Measurements from ENCODE around the gene CHAT. TPM values are rescaled to one million over a fixed set of nuclear protein-coding genes. Genes with fewer than 3 reads are reported as not detected.

The CHAT gene
- total RNA-seq, 1 donor = not detected

GRCh38 chr10:49602380-49603023, 11.3 kb upstream of the CHAT start:
- TF ChIP-seq CTCF (IDR thresholded peaks at IDR 0.05; ENCODE audit: extremely low read depth, low read depth, low read length) = no peak
- H4K20me1 ChIP-seq (ENCODE audit: insufficient read depth, low read length) = no peaks in the 10 kb centered on the region
- peak; percentile 69 for DNase-seq (ENCODE audit: insufficient read length, low spot score, missing footprints)

GRCh38 chr10:49605216-49605938, 8.5 kb upstream of the CHAT start:
- Histone ChIP-seq H3K27ac (ENCODE audit: low read depth, low read length) (no peak overlapping the region), H4K20me1 (ENCODE audit: insufficient read depth, low read length) (no peaks in the 10 kb centered on the region), H3K4me1 (ENCODE audit: insufficient read depth, low read length) (peaks cover 8% of the 10 kb centered on the region), H2AFZ (ENCODE audit: low read length) (no peak overlapping the region), H3K27me3 (ENCODE audit: insufficient read depth, low read length) (peaks cover 45% of the 10 kb centered on the region), H3K9me3 (ENCODE audit: low read depth, low read length) (no peaks in the 10 kb centered on the region), H3K4me3 (ENCODE audit: insufficient read depth, low read length) (no peak overlapping the region), H3K36me3 (ENCODE audit: insufficient read depth, low read length) (no peaks in the 10 kb centered on the region), H3K4me2 (ENCODE audit: insufficient read depth, low read length) (no peak overlapping the region), H3K79me2 (ENCODE audit: insufficient read depth, low read length) (no peaks in the 10 kb centered on the region)
- peak; percentile 71 for DNase-seq (ENCODE audit: insufficient read length, low spot score, missing footprints)
- no peak for TF ChIP-seq CTCF (IDR thresholded peaks at IDR 0.05; ENCODE audit: extremely low read depth, low read depth, low read length)

More at GRCh38 chr10:49602380-49603023, 11.3 kb upstream of the CHAT start:
- Histone ChIP-seq H3K4me1 (ENCODE audit: insufficient read depth, low read length) (peaks cover 8% of the 10 kb centered on the region), H3K4me3 (ENCODE audit: insufficient read depth, low read length) (no peak overlapping the region), H3K36me3 (ENCODE audit: insufficient read depth, low read length) (no peaks in the 10 kb centered on the region), H3K4me2 (ENCODE audit: insufficient read depth, low read length) (no peak overlapping the region), H3K9me3 (ENCODE audit: low read depth, low read length) (no peaks in the 10 kb centered on the region), H3K27ac (ENCODE audit: low read depth, low read length) (no peak overlapping the region), H3K27me3 (ENCODE audit: insufficient read depth, low read length) (peaks cover 22% of the 10 kb centered on the region), H3K79me2 (ENCODE audit: insufficient read depth, low read length) (no peaks in the 10 kb centered on the region), H2AFZ (ENCODE audit: low read length) (no peak overlapping the region)

- Histone ChIP-seq H3K36me3 (ENCODE audit: insufficient read depth, low read length) (no peaks in the 10 kb centered on the region), H3K79me2 (ENCODE audit: insufficient read depth, low read length) (no peaks in the 10 kb centered on the region), H3K27me3 (ENCODE audit: insufficient read depth, low read length) (peaks cover 52% of the 10 kb centered on the region), H3K4me1 (ENCODE audit: insufficient read depth, low read length) (peaks cover 8% of the 10 kb centered on the region), H3K4me2 (ENCODE audit: insufficient read depth, low read length) (no peak overlapping the region), H3K9me3 (ENCODE audit: low read depth, low read length) (no peaks in the 10 kb centered on the region), H3K27ac (ENCODE audit: low read depth, low read length) (no peak overlapping the region), H4K20me1 (ENCODE audit: insufficient read depth, low read length) (no peaks in the 10 kb centered on the region), H3K4me3 (ENCODE audit: insufficient read depth, low read length) (no peak overlapping the region), H2AFZ (ENCODE audit: low read length) (no peak overlapping the region)
- TF ChIP-seq CTCF (IDR thresholded peaks at IDR 0.05; ENCODE audit: extremely low read depth, low read depth, low read length) = no peak
- peak; percentile 46 for DNase-seq (ENCODE audit: insufficient read length, low spot score, missing footprints)
These were observed 7.8 kb upstream of the CHAT start for GRCh38 chr10:49605939-49606509.

- peaks cover 61% of the 10 kb centered on the region for H3K27me3 ChIP-seq (ENCODE audit: insufficient read depth, low read length)
- no peak overlapping the region for H2AFZ ChIP-seq (ENCODE audit: low read length)
- peaks cover under 1% of the 10 kb centered on the region for H3K4me1 ChIP-seq (ENCODE audit: insufficient read depth, low read length)
- no peak overlapping the region for H3K4me3 ChIP-seq (ENCODE audit: insufficient read depth, low read length)
- no peaks in the 10 kb centered on the region for H3K79me2 ChIP-seq (ENCODE audit: insufficient read depth, low read length)
- no peak overlapping the region for H3K27ac ChIP-seq (ENCODE audit: low read depth, low read length)
- no peak overlapping the region for H3K4me2 ChIP-seq (ENCODE audit: insufficient read depth, low read length)
- H3K36me3 ChIP-seq (ENCODE audit: insufficient read depth, low read length) = no peaks in the 10 kb centered on the region
- H3K9me3 ChIP-seq (ENCODE audit: low read depth, low read length) = no peaks in the 10 kb centered on the region
- peak; percentile 98 for DNase-seq (ENCODE audit: insufficient read length, low spot score, missing footprints)
- no peak for TF ChIP-seq CTCF (IDR thresholded peaks at IDR 0.05; ENCODE audit: extremely low read depth, low read depth, low read length)
- H4K20me1 ChIP-seq (ENCODE audit: insufficient read depth, low read length) = no peaks in the 10 kb centered on the region
These were observed 6.8 kb upstream of the CHAT start for GRCh38 chr10:49606981-49607535.
